ENCODE results near the gene SLC6A16. TPM values are rescaled to one million over a fixed set of nuclear protein-coding genes. Genes with fewer than 3 reads are reported as not detected.

SLC6A16 gene
- total RNA-seq, 1 donor from 2014 or later, result 19.3 TPM

- Mint-ChIP-seq H3K27ac (no peak overlapping the region), H3K27me3 (peaks cover 1% of the 10 kb centered on the region), H3K4me3 (no peak overlapping the region), H3K4me1 (no peaks in the 10 kb centered on the region), H3K9me3 (no peaks in the 10 kb centered on the region), H3K36me3 (ENCODE audit: low read depth) (no peaks in the 10 kb centered on the region)
- no peak for DNase-seq
- CTCF ChIA-PET, result no interaction called here
- POLR2A ChIA-PET, result no interaction called here
- no peak for ATAC-seq (ENCODE audit: low read depth)
- no peak for TF ChIP-seq CTCF (IDR thresholded peaks at IDR 0.05)
- intact Hi-C loops (cut with micrococcal nuclease), result no loop called here
Measured at GRCh38 chr19:49243129-49243528, 81.9 kb downstream of the SLC6A16 start.

- ATAC-seq (ENCODE audit: low read depth) (no peak), DNase-seq (no peak)
- TF ChIP-seq CTCF (IDR thresholded peaks at IDR 0.05), result no peak
- Mint-ChIP-seq H3K27me3 (peaks cover 1% of the 10 kb centered on the region), H3K36me3 (ENCODE audit: low read depth) (no peaks in the 10 kb centered on the region), H3K4me1 (no peaks in the 10 kb centered on the region), H3K4me3 (no peak overlapping the region), H3K27ac (no peak overlapping the region), H3K9me3 (no peaks in the 10 kb centered on the region)
- intact Hi-C loops (cut with micrococcal nuclease), result no loop called here
- ChIA-PET CTCF (no interaction called here), POLR2A (no interaction called here)
Measured at GRCh38 chr19:49241769-49242168, 83.2 kb downstream of the SLC6A16 start.

Other genes starting within 250 kb of the SLC6A16 start
- 268 and 298 TPM in 2 replicates for gene SNRNP70, start 239.7 kb downstream of the SLC6A16 start, total RNA-seq
- gene LIN7B, start 210.8 kb downstream of the SLC6A16 start, total RNA-seq, result 3.6 and 4.4 TPM in 2 replicates
- gene C19orf73, start 206.0 kb downstream of the SLC6A16 start, total RNA-seq, result 0.98 and 1.0 TPM in 2 replicates
- 1.2 and 3.6 TPM in 2 replicates for gene PPFIA3, start 205.6 kb downstream of the SLC6A16 start, total RNA-seq
- gene HRC, start 169.8 kb downstream of the SLC6A16 start, total RNA-seq, result not detected in 2 replicates
- gene TRPM4, start 167.4 kb downstream of the SLC6A16 start, total RNA-seq, result not detected in 2 replicates
- 1,587 and 1,688 TPM in 2 replicates for gene CD37, start 10.2 kb upstream of the SLC6A16 start, total RNA-seq
- gene TEAD2, start 37.2 kb upstream of the SLC6A16 start, total RNA-seq, result 5.3 TPM in 2 replicates
- gene DKKL1, start 38.7 kb upstream of the SLC6A16 start, total RNA-seq, result 0.71 and 0.76 TPM in 2 replicates
- 0.62 and 0.66 TPM in 2 replicates for gene KASH5, start 63.1 kb upstream of the SLC6A16 start, total RNA-seq
- not detected in 2 replicates for gene PTH2, start 98.2 kb upstream of the SLC6A16 start, total RNA-seq
- gene GFY, start 100.2 kb upstream of the SLC6A16 start, total RNA-seq, result not detected in 2 replicates
- gene SLC17A7, start 116.3 kb upstream of the SLC6A16 start, total RNA-seq, result 0.15 and 0.55 TPM in 2 replicates
- gene PIH1D1, start 126.6 kb upstream of the SLC6A16 start, total RNA-seq, result 110 and 111 TPM in 2 replicates
- 61.4 and 61.6 TPM in 2 replicates for gene ALDH16A1, start 128.0 kb upstream of the SLC6A16 start, total RNA-seq
- gene FLT3LG, start 149.0 kb upstream of the SLC6A16 start, total RNA-seq, result 15.4 and 17.7 TPM in 2 replicates
- 6,642 and 7,342 TPM in 2 replicates for gene RPL13A, start 162.4 kb upstream of the SLC6A16 start, total RNA-seq
- 3,758 and 4,733 TPM in 2 replicates for gene RPS11, start 171.2 kb upstream of the SLC6A16 start, total RNA-seq
- 17.4 and 18.8 TPM in 2 replicates for gene FCGRT, start 187.5 kb upstream of the SLC6A16 start, total RNA-seq
- 0.89 and 1.1 TPM in 2 replicates for gene RCN3, start 202.8 kb upstream of the SLC6A16 start, total RNA-seq